Measurements from ENCODE around the gene CDNF. TPM values are rescaled to one million over a fixed set of nuclear protein-coding genes. Genes with fewer than 3 reads are reported as not detected.

CDNF gene
- total RNA-seq, 6 experiments from 2014 or later: 0.52 to 1.5 (median 0.97) TPM

DNA sequence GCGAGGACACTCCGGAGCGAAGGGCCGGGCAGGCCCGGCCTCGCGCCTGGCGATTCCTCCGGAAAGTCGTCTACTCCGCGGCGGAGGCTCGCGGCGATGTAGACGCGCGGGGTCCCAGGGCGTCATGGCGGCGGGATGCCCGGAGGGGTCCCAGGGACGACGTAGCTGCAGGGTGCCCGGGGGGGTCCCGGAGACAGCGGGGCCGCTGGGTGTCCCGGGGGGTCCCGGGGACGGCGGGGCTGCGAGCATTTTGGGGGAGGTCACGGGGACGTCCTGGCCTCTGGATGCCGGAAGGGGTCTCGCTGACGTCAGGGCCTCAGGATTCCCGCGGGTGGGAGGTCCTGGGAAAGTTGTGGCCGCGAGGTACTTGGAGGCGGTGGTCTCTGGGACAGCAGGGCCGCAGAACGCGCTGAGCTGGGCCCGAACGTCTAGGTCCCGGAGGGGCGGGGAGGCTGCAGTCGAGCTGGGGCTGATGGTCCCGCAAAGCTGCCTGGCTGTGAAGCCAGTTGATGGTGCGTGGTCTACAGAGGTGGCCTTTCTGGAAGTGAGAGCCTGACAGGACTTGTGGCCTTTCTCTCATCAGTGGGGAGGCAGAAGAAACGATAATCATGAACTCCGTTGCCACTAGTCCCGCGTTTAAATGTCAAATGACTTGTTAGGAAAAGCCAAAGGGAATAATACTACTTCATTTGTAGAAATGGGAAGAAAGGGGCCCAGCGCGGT is 906 bp upstream of the CDNF start:
- TF ChIP-seq CTCF (IDR thresholded peaks at IDR 0.05): no peak

DNA sequence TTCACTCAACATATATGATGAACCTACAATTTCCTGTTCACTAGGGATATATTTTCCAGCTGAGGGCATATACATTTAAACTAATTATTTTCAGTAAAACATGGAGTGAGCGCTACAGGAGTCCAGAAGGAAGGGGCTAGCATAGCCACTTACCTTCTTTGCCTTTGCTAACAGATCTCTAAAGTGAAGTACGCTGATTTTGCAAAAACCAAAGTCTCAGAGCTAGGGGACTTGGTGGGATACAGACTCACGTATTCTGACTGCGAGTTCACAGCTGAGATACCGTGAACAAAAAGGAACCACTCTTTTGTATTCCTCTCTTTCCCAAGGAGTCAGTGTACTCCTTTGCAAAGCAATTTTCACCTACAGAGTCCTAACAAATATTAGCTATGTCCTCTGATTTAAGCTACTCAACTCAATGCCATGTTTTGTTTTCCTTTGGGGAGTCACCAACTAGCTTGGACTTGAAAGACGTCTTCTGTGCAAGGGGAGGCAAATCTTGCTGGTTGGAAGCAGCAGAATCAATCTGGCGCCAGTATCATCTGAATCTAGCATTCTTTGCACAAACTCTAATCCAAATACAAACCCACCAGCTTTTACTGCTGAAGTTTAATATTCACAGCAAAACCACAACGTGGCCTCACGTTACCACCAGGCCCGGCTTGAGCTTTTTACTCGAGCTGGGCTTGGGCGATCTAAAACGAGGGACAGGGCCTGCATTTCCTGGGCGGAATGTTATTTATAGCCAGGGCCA is 657 bp downstream of the CDNF start:
- no peak for TF ChIP-seq CTCF (IDR thresholded peaks at IDR 0.05)
- H3K27me3 Mint-ChIP-seq (ENCODE audit: insufficient read depth): no peaks in the 10 kb centered on the region
- peak overlapping the region; percentile 90 for H3K27ac Mint-ChIP-seq
- H3K4me1 Mint-ChIP-seq (ENCODE audit: low read depth): peaks cover 20% of the 10 kb centered on the region
- peaks cover 12% of the 10 kb centered on the region for H3K36me3 Mint-ChIP-seq (ENCODE audit: low read depth)
- DNase-seq: no peak
- no peaks in the 10 kb centered on the region for H3K9me3 Mint-ChIP-seq
- H3K4me3 Mint-ChIP-seq: peak overlapping the region; percentile 91

More for the DNA sequence above, 906 bp upstream of the CDNF start:
- Mint-ChIP-seq H3K27me3 (ENCODE audit: insufficient read depth) (no peaks in the 10 kb centered on the region), H3K27ac (peak overlapping the region; percentile 90), H3K4me1 (ENCODE audit: low read depth) (peaks cover 20% of the 10 kb centered on the region), H3K36me3 (ENCODE audit: low read depth) (peaks cover 15% of the 10 kb centered on the region), H3K4me3 (peak overlapping the region; percentile 91), H3K9me3 (no peaks in the 10 kb centered on the region)
- no peak for DNase-seq

GRCh38 chr10:14836208-14836607 is 1.6 kb downstream of the CDNF start:
- DNase-seq: no peak
- no peak for TF ChIP-seq CTCF (IDR thresholded peaks at IDR 0.05)
- Mint-ChIP-seq H3K36me3 (ENCODE audit: low read depth) (peaks cover 5% of the 10 kb centered on the region), H3K4me3 (no peak overlapping the region), H3K9me3 (no peaks in the 10 kb centered on the region), H3K27me3 (ENCODE audit: insufficient read depth) (no peaks in the 10 kb centered on the region), H3K27ac (no peak overlapping the region), H3K4me1 (ENCODE audit: low read depth) (peaks cover 20% of the 10 kb centered on the region)

GRCh38 chr10:14833106-14833505 is 4.7 kb downstream of the CDNF start:
- no peaks in the 10 kb centered on the region for H3K36me3 Mint-ChIP-seq (ENCODE audit: low read depth)
- no peaks in the 10 kb centered on the region for H3K27me3 Mint-ChIP-seq (ENCODE audit: insufficient read depth)
- peaks cover 7% of the 10 kb centered on the region for H3K4me1 Mint-ChIP-seq (ENCODE audit: low read depth)
- no peaks in the 10 kb centered on the region for H3K9me3 Mint-ChIP-seq
- no peak overlapping the region for H3K4me3 Mint-ChIP-seq
- no peak for DNase-seq
- TF ChIP-seq CTCF (IDR thresholded peaks at IDR 0.05): no peak
- H3K27ac Mint-ChIP-seq: no peak overlapping the region

- H3K4me3 Mint-ChIP-seq: no peak overlapping the region
- no peaks in the 10 kb centered on the region for H3K36me3 Mint-ChIP-seq (ENCODE audit: low read depth)
- no peaks in the 10 kb centered on the region for H3K9me3 Mint-ChIP-seq
- TF ChIP-seq CTCF (IDR thresholded peaks at IDR 0.05): no peak
- peaks cover 13% of the 10 kb centered on the region for H3K27me3 Mint-ChIP-seq (ENCODE audit: insufficient read depth)
- DNase-seq: no peak
- H3K4me1 Mint-ChIP-seq (ENCODE audit: low read depth): peaks cover 8% of the 10 kb centered on the region
- no peak overlapping the region for H3K27ac Mint-ChIP-seq
Observed at GRCh38 chr10:14826076-14826829, 11.6 kb downstream of the CDNF start.

Data from HFFc6 (cell line).